Adrenal gland (tissue), 12 donors: ENCODE data around the gene SHISA7. TPM values are rescaled to one million over a fixed set of nuclear protein-coding genes. Genes with fewer than 3 reads are reported as not detected.
"Not testable (repeated sequence)": the region's sequence is repeated elsewhere in the genome, so short reads cannot be mapped to it uniquely, and the experiment has no call there.

Source experiments
- DNase-seq, 7 donors: peaks; one replicate each; pipeline ENCODE4 v3.0.0-alpha.2; 2019 to 2020
- H3K27ac ChIP-seq, 5 donors: fragments of 200-600 bp; sonication (generic) in 4 of 5; 1 replicate in 3 of 5; 2 replicates in 2 of 5; pipeline versions ENCODE4 v1.5.1 to v1.8.0; 2016 to 2020; ENCODE audit warnings: mild to moderate bottlenecking in 1 of 5
- H3K27me3 ChIP-seq: fragments of 200-600 bp; 2 replicates; pipeline ENCODE4 v1.8.0; 2021
- H3K36me3 ChIP-seq, 2 donors: fragments of 200-600 bp; replicated peaks in 1 of 2; 1 replicate in 1 of 2; 2 replicates in 1 of 2; pipeline versions ENCODE4 v1.5.1 to v1.8.0; 2018 to 2022
- H3K4me1 ChIP-seq, 2 donors: fragments of 200-600 bp; replicated peaks in 1 of 2; 1 replicate in 1 of 2; 2 replicates in 1 of 2; pipeline versions ENCODE4 v1.5.1 to v1.8.0; 2018 to 2021
- H3K4me3 ChIP-seq, 4 donors: fragments of 200-600 bp; sonication (generic) in 3 of 4; one replicate each; pipeline ENCODE4 v1.5.1; 2016 to 2018
- H3K9me3 ChIP-seq, 3 donors: fragments of 200-600 bp; sonication (generic) in 1 of 3; replicated peaks in 1 of 3; 1 replicate in 2 of 3; 2 replicates in 1 of 3; pipeline versions ENCODE4 v1.5.1 to v1.8.0; 2016 to 2021
- CTCF ChIP-seq, 6 experiments: fragments of 450-650 bp in 4 of 6; fragments of 200-600 bp in 2 of 6; sonication (generic) in 1 of 6; IDR thresholded peaks; 1 replicate in 5 of 6; 2 replicates in 1 of 6; pipeline versions ENCODE4 v1.5.1 to v1.8.0; 2016 to 2021; ENCODE audit warnings: antibody characterized with exemption in 6 of 6, mild to moderate bottlenecking in 2 of 6, moderate library complexity in 1 of 6
- POLR2A ChIP-seq, 2 donors: fragments of 450-650 bp; IDR thresholded peaks; one replicate each; pipeline ENCODE4 v1.6.1; 2017; ENCODE audit warnings: antibody characterized with exemption in 2 of 2, mild to moderate bottlenecking in 2 of 2, moderate library complexity in 1 of 2
- WGBS, 4 donors: extraction: QIAGEN DNeasy Blood & Tissue Kit in 2 of 4; methylation state at CpG; one replicate each; pipeline versions ENCODE4 v1.1.5 to v1.1.7; 2013 to 2017; 5-methylcytosine and 5-hydroxymethylcytosine counted together
- intact Hi-C, 2 donors: fragments of 100-400 bp; cut with DNase I; formaldehyde crosslinking; loops; one replicate each; pipeline versions ENCODE4 v1.14.1 to v1.15.0; 2022 to 2023
- polyA plus RNA-seq, 3 donors: library from polyadenylated mRNA; stranded (reverse); fragments of 200-250 nt in 2 of 3; fragments of 350-450 nt in 1 of 3; fragmentation: Illumina TruSeq in 1 of 3; extraction: RNeasy Lipid Tissue Mini Kit (QIAGEN cat#74804) in 1 of 3; gene quantifications; one replicate each; pipeline ENCODE4 v1.2.3, GENCODE V29; 2013 to 2014
- total RNA-seq, 9 donors: library from RNA; depleted of rRNA in 4 of 9; stranded (reverse); fragments of >200 nt in 4 of 9; fragments of 120-200 nt in 1 of 9; fragmentation: NEBNext Ultra II Directional in 1 of 9; extraction: Animal tissue kit (Norgen Biotek cat#: 25700) in 1 of 9; gene quantifications; one replicate each; pipeline versions ENCODE4 v1.1.0 to v1.2.4, GENCODE V29; 2013 to 2023
- donor health status: healthy with polysubstance abuse.
- donor health status: Bipolar disorder and iron deficiency.
- donor health status: DM: yes; HTN: yes; CAD: no.
- donor health status: DM: no; HTN: no; CAD: no.
- donor health status: DM: no; HTN: no; CAD: no.
- donor health status: DM: yes; HTN: yes; CAD: no.

SHISA7 gene
- total and polyA plus RNA-seq, 12 donors = 0.08 to 1.3 (median 0.44) TPM; not detected in 4

GRCh38 chr19:55426042-55426441 lies 17.1 kb downstream of the SHISA7 start:
- H3K4me1 ChIP-seq = no peaks in the 10 kb centered on the region
- H3K4me3 ChIP-seq = no peak overlapping the region

GRCh38 chr19:55424518-55424917 lies 18.6 kb downstream of the SHISA7 start:
- DNase-seq = no peak
- no peaks in the 10 kb centered on the region for H3K4me1 ChIP-seq
- H3K9me3 ChIP-seq = no peaks in the 10 kb centered on the region
- no peak overlapping the region for H3K4me3 ChIP-seq
- WGBS, 4 donors = 67 to 76% (median 72%) methylated on average over 2 to 3 of the region's 3 CpGs
- no peak overlapping the region for H3K27ac ChIP-seq
- no peaks in the 10 kb centered on the region for H3K27me3 ChIP-seq
- intact Hi-C loops = no loop called here
- TF ChIP-seq POLR2A (IDR thresholded peaks at IDR 0.05) (no peak), CTCF (IDR thresholded peaks at IDR 0.05) (no peak)
- H3K36me3 ChIP-seq = no peaks in the 10 kb centered on the region

More at GRCh38 chr19:55426042-55426441, 17.1 kb downstream of the SHISA7 start:
- TF ChIP-seq POLR2A (IDR thresholded peaks at IDR 0.05) (no peak), CTCF (IDR thresholded peaks at IDR 0.05) (no peak)
- intact Hi-C loops = no loop called here
- 62 to 75% (median 69%) methylated on average over 2 of the region's 2 CpGs for WGBS, 4 donors
- H3K9me3 ChIP-seq = no peaks in the 10 kb centered on the region
- no peak for DNase-seq
- H3K27ac ChIP-seq = no peak overlapping the region
- H3K36me3 ChIP-seq = no peaks in the 10 kb centered on the region
- peaks cover 6% of the 10 kb centered on the region for H3K27me3 ChIP-seq

- WGBS, 4 donors = 68 to 74% (median 71%) methylated on average over 13 of the region's 13 CpGs
- Histone ChIP-seq H3K4me3 (no peak overlapping the region), H3K27me3 (no peaks in the 10 kb centered on the region), H3K27ac (no peak overlapping the region), H3K4me1 (no peaks in the 10 kb centered on the region), H3K36me3 (no peaks in the 10 kb centered on the region), H3K9me3 (no peaks in the 10 kb centered on the region)
- DNase-seq = no peak
- TF ChIP-seq POLR2A (IDR thresholded peaks at IDR 0.05) (no peak), CTCF (IDR thresholded peaks at IDR 0.05) (no peak)
- intact Hi-C loops = no loop called here
These were observed 19.7 kb downstream of the SHISA7 start for GRCh38 chr19:55423225-55424005.

- H3K36me3 ChIP-seq, H3K9me3 ChIP-seq, H3K4me3 ChIP-seq, H3K27ac ChIP-seq, H3K27me3 ChIP-seq, intact Hi-C loops, H3K4me1 ChIP-seq, DNase-seq: not testable (repeated sequence)
- 46 to 64% (median 62%) methylated on average over 4 of the region's 4 CpGs for WGBS, 4 donors
These were observed 21.8 kb downstream of the SHISA7 start for GRCh38 chr19:55421281-55421680.
